Left colon (tissue), 2 donors: ENCODE measurements around the gene SDHA. TPM values are rescaled to one million over a fixed set of nuclear protein-coding genes. Genes with fewer than 3 reads are reported as not detected.

Experiments used
- ATAC-seq: fragments of 200-7000 bp; cut with Tn5 transposase; one replicate; pipeline ENCODE4 v1.9.1; 2020; ENCODE audit warnings: mild to moderate bottlenecking, moderate library complexity
- DNase-seq, 2 donors: peaks; one replicate each; pipeline ENCODE4 v3.0.0-alpha.2; 2020
- intact Hi-C, 2 donors: fragments of 100-400 bp; cut with DNase I in 1 of 2; cut with micrococcal nuclease in 1 of 2; formaldehyde crosslinking; loops; one replicate each; pipeline versions ENCODE4 v1.11.2 to v1.14.0; 2022; cut with DNase I, micrococcal nuclease
- total RNA-seq, 2 donors: library from RNA; stranded (reverse); fragmentation: NEBNext Ultra II Directional; extraction: Animal tissue kit (Norgen Biotek cat#: 25700); gene quantifications; one replicate each; pipeline ENCODE4 v1.2.1, GENCODE V29; 2021
- donor health status: DM: no; HTN: no; CAD: no.
- donor health status: DM: yes; HTN: yes; CAD: no.

The SDHA gene
- total RNA-seq, 2 donors from 2014 or later, result 331 to 370 TPM

DNA sequence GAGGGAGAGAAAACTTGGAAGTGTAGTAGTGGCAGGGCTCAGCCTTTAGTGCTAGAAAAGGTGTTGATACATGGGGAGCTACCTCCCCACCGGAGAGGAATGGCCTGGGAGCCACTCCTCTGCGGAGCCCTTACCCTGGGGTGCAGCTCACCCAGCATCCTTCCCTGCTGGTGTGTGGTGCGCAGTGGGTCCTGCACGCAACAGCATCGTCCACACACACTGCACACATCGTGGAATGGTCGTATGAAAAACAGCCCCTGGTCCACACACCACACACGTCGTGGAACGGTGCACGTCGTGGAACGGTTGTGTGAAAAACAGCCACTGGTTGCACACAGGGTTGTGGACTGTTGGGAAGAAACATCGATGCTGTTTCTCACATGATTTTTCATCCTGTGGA is 87.3 kb downstream of the SDHA start:
- no peak for DNase-seq
- ATAC-seq, result no peak
- intact Hi-C loops, result no loop called here

DNA sequence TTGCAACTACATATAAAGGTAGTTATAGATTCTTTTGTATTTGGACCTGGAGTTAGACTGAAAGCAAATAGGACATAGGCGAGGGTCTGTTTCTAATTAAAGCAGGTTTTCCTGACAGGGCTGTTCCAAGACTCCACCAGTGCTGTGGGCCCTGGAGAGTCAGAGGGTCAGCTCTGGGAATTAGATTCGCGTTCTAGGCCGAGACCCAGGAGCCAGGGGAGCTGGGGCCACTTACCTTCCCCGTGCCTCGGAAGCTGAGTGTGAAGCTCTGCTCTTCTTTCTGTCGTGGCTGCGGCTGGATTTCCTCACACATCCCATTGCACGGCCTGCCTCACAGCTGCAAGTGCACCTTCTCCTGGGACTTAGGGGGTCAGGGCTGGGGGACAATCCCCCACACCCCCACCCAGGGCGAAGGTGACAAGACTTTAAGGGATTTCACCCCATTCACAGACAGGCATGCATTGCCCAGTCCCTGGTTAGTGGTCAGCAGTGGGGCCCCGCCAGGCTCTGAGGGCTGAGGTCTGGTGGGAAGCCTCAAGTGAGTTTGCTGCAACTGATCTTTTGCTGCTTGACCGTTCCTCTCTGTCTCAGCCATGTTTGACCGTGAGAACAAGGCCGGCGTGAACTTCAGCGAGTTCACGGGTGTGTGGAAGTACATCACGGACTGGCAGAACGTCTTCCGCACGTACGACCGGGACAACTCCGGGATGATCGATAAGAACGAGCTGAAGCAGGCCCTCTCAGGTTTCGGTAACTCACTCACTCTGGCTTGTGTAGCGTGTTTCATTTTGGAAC is 88.1 kb downstream of the SDHA start:
- DNase-seq (no peak), ATAC-seq (no peak)
- intact Hi-C loops, result no loop called here

Other genes starting within 250 kb of the SDHA start
- under 1 TPM in 1 of 2 donors, not detected in 1; 0.39 TPM for gene PLEKHG4B, start 126.2 kb upstream of the SDHA start, total RNA-seq
- not detected for gene LRRC14B, start 26.8 kb upstream of the SDHA start, total RNA-seq
- 1 to 10 TPM; 3.7 to 3.8 TPM for gene CCDC127, start 167 bp upstream of the SDHA start, total RNA-seq
- gene PDCD6, start 53.3 kb downstream of the SDHA start, total RNA-seq, result 100 to 1,000 TPM in 1 of 2 donors, 10 to 100 TPM in 1; 95.2 to 118 TPM
- gene AHRR, start 103.4 kb downstream of the SDHA start, total RNA-seq, result 1 to 10 TPM; 1.6 to 3.3 TPM
- gene EXOC3, start 224.9 kb downstream of the SDHA start, total RNA-seq, result 10 to 100 TPM; 65.2 to 75.1 TPM